ENCODE results near the gene S100A10.

The S100A10 gene

GRCh38 chr1:151939779-151940178, 53.9 kb downstream of the S100A10 start:
- Histone ChIP-seq H3F3A (ENCODE audit: low read depth) (no peaks in the 10 kb centered on the region), H2AFZ (ENCODE audit: low read length) (no peak overlapping the region), H3K9ac (ENCODE audit: low read depth, low read length, poor library complexity, severe bottlenecking) (no peak overlapping the region), H3K79me2 (ENCODE audit: insufficient read depth, low read length) (no peaks in the 10 kb centered on the region), H3K4me2 (ENCODE audit: low read depth, low read length, poor library complexity, severe bottlenecking) (no peak overlapping the region), H4K20me1 (ENCODE audit: insufficient read depth, low read length, poor library complexity, severe bottlenecking) (no peaks in the 10 kb centered on the region), H3K9me2 (replicated peaks; ENCODE audit: low read depth, low read length) (no peaks in the 10 kb centered on the region), H3K27me3 (ENCODE audit: insufficient read depth, low read length, poor library complexity, severe bottlenecking) (no peaks in the 10 kb centered on the region), H3K36me3 (ENCODE audit: insufficient read depth, low read length) (no peaks in the 10 kb centered on the region), H3K4me1 (ENCODE audit: insufficient read depth, low read length, poor library complexity, severe bottlenecking) (peaks cover 7% of the 10 kb centered on the region), H3K4me3 (ENCODE audit: low read length, poor library complexity, severe bottlenecking) (no peak overlapping the region), H3K9me3 (ENCODE audit: insufficient read depth, low read depth, low read length) (no peaks in the 10 kb centered on the region)
- no peak for TF ChIP-seq EZH2phosphoT487 (IDR thresholded peaks at IDR 0.05; ENCODE audit: borderline replicate concordance)

- Histone ChIP-seq H2AFZ (ENCODE audit: low read length) (no peak overlapping the region), H4K20me1 (ENCODE audit: insufficient read depth, low read length, poor library complexity, severe bottlenecking) (no peaks in the 10 kb centered on the region), H3K9ac (ENCODE audit: low read depth, low read length, poor library complexity, severe bottlenecking) (no peak overlapping the region), H3K9me2 (replicated peaks; ENCODE audit: low read depth, low read length) (no peaks in the 10 kb centered on the region), H3K27me3 (ENCODE audit: insufficient read depth, low read length, poor library complexity, severe bottlenecking) (no peaks in the 10 kb centered on the region), H3K4me1 (ENCODE audit: insufficient read depth, low read length, poor library complexity, severe bottlenecking) (peaks cover under 1% of the 10 kb centered on the region), H3K9me3 (ENCODE audit: insufficient read depth, low read depth, low read length) (no peaks in the 10 kb centered on the region), H3F3A (ENCODE audit: low read depth) (no peaks in the 10 kb centered on the region), H3K4me2 (ENCODE audit: low read depth, low read length, poor library complexity, severe bottlenecking) (no peak overlapping the region), H3K36me3 (ENCODE audit: insufficient read depth, low read length) (no peaks in the 10 kb centered on the region), H3K4me3 (ENCODE audit: low read length, poor library complexity, severe bottlenecking) (no peak overlapping the region), H3K79me2 (ENCODE audit: insufficient read depth, low read length) (no peaks in the 10 kb centered on the region)
- no peak for TF ChIP-seq EZH2phosphoT487 (IDR thresholded peaks at IDR 0.05; ENCODE audit: borderline replicate concordance)
- no peak for TF ChIP-seq CTCF (conservative IDR thresholded peaks at IDR 0.05; ENCODE audit: low read length)
Observed at GRCh38 chr1:151939141-151939540, 54.5 kb downstream of the S100A10 start.

GRCh38 chr1:151936653-151937052, 57.0 kb downstream of the S100A10 start:
- Histone ChIP-seq H3K79me2 (ENCODE audit: insufficient read depth, low read length) (no peaks in the 10 kb centered on the region), H3K4me3 (ENCODE audit: low read length, poor library complexity, severe bottlenecking) (no peak overlapping the region), H4K20me1 (ENCODE audit: insufficient read depth, low read length, poor library complexity, severe bottlenecking) (no peaks in the 10 kb centered on the region), H3K27me3 (ENCODE audit: insufficient read depth, low read length, poor library complexity, severe bottlenecking) (no peaks in the 10 kb centered on the region), H3K36me3 (ENCODE audit: insufficient read depth, low read length) (no peaks in the 10 kb centered on the region), H3K9me3 (ENCODE audit: insufficient read depth, low read depth, low read length) (no peaks in the 10 kb centered on the region), H2AFZ (ENCODE audit: low read length) (no peak overlapping the region), H3K9me2 (replicated peaks; ENCODE audit: low read depth, low read length) (no peaks in the 10 kb centered on the region), H3K9ac (ENCODE audit: low read depth, low read length, poor library complexity, severe bottlenecking) (no peak overlapping the region), H3K4me1 (ENCODE audit: insufficient read depth, low read length, poor library complexity, severe bottlenecking) (no peaks in the 10 kb centered on the region), H3K4me2 (ENCODE audit: low read depth, low read length, poor library complexity, severe bottlenecking) (no peak overlapping the region), H3F3A (ENCODE audit: low read depth) (no peaks in the 10 kb centered on the region)
- TF ChIP-seq EZH2phosphoT487 (IDR thresholded peaks at IDR 0.05; ENCODE audit: borderline replicate concordance) (no peak), CTCF (conservative IDR thresholded peaks at IDR 0.05; ENCODE audit: low read length) (no peak)

GRCh38 chr1:151935894-151936602, 57.6 kb downstream of the S100A10 start:
- no peak for TF ChIP-seq EZH2phosphoT487 (IDR thresholded peaks at IDR 0.05; ENCODE audit: borderline replicate concordance)
- TF ChIP-seq CTCF (conservative IDR thresholded peaks at IDR 0.05; ENCODE audit: low read length): no peak
- H4K20me1 ChIP-seq (ENCODE audit: insufficient read depth, low read length, poor library complexity, severe bottlenecking): no peaks in the 10 kb centered on the region
- H3K4me2 ChIP-seq (ENCODE audit: low read depth, low read length, poor library complexity, severe bottlenecking): no peak overlapping the region
- H3K4me3 ChIP-seq (ENCODE audit: low read length, poor library complexity, severe bottlenecking): no peak overlapping the region
- H2AFZ ChIP-seq (ENCODE audit: low read length): no peak overlapping the region
- no peaks in the 10 kb centered on the region for H3F3A ChIP-seq (ENCODE audit: low read depth)
- no peaks in the 10 kb centered on the region for H3K9me2 ChIP-seq (replicated peaks; ENCODE audit: low read depth, low read length)
- no peak overlapping the region for H3K9ac ChIP-seq (ENCODE audit: low read depth, low read length, poor library complexity, severe bottlenecking)
- no peaks in the 10 kb centered on the region for H3K4me1 ChIP-seq (ENCODE audit: insufficient read depth, low read length, poor library complexity, severe bottlenecking)
- no peaks in the 10 kb centered on the region for H3K27me3 ChIP-seq (ENCODE audit: insufficient read depth, low read length, poor library complexity, severe bottlenecking)
- no peaks in the 10 kb centered on the region for H3K9me3 ChIP-seq (ENCODE audit: insufficient read depth, low read depth, low read length)
- H3K36me3 ChIP-seq (ENCODE audit: insufficient read depth, low read length): no peaks in the 10 kb centered on the region
- H3K79me2 ChIP-seq (ENCODE audit: insufficient read depth, low read length): no peaks in the 10 kb centered on the region
